Measurements from ENCODE around the gene DCAF6. TPM values are rescaled to one million over a fixed set of nuclear protein-coding genes. Genes with fewer than 3 reads are reported as not detected.

Gene DCAF6
- total RNA-seq, 1 donor from 2014 or later = 28.6 TPM

DNA sequence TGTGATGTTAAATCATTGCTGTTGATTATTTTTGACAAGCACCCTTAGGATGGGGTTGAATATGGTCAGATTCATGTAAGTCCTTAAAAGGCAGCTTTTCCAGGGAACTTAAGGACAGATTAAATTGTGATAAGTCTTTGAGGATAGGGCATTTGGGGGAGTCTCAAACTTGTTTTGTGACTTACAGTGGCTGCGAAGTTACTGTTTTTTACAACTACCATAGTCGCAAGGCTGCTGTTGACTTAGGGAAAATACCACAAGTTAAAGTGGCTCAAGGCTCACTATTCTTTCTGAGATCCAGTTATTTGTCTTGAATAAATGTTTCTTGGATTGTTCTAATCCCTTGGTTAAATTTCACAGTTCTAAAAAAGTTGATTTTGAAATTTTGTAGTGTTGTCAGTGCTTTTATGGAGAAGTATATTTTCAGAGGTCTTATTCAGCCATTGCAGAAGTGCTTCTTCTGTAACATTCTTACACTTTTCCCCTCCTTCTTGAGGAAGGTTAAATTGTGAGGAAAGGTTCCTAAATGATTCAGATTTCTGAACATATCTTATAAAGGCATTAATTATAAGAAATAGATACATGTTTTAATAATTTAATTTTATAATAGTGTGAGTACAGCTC is 47.4 kb downstream of the DCAF6 start:
- Mint-ChIP-seq H3K27ac (no peak overlapping the region), H3K4me1 (no peaks in the 10 kb centered on the region), H3K9me3 (no peaks in the 10 kb centered on the region), H3K36me3 (peaks cover 22% of the 10 kb centered on the region), H3K4me3 (no peak overlapping the region), H3K27me3 (ENCODE audit: insufficient read depth, low read depth) (no peaks in the 10 kb centered on the region)
- Histone ChIP-seq H3K9ac (no peak overlapping the region), H2AFZ (replicated peaks) (no peak overlapping the region), H3K27me3 (no peaks in the 10 kb centered on the region), H3K4me3 (no peak overlapping the region), H3K4me1 (no peaks in the 10 kb centered on the region), H3K4me2 (no peak overlapping the region), H4K20me1 (ENCODE audit: low read depth) (no peaks in the 10 kb centered on the region), H3F3A (ENCODE audit: low read depth) (no peaks in the 10 kb centered on the region), H3K27ac (no peak overlapping the region), H3K9me3 (ENCODE audit: low read depth) (no peaks in the 10 kb centered on the region), H3K79me2 (ENCODE audit: low read depth) (peaks cover 31% of the 10 kb centered on the region), H3K36me3 (no peaks in the 10 kb centered on the region)
- DNase-seq (ENCODE audit: low spot score) = no peak
- TF ChIP-seq EZH2phosphoT487 (IDR thresholded peaks at IDR 0.05) (no peak), EZH2 (IDR thresholded peaks at IDR 0.05) (no peak)
- TF ChIP-seq, protein P1, sequence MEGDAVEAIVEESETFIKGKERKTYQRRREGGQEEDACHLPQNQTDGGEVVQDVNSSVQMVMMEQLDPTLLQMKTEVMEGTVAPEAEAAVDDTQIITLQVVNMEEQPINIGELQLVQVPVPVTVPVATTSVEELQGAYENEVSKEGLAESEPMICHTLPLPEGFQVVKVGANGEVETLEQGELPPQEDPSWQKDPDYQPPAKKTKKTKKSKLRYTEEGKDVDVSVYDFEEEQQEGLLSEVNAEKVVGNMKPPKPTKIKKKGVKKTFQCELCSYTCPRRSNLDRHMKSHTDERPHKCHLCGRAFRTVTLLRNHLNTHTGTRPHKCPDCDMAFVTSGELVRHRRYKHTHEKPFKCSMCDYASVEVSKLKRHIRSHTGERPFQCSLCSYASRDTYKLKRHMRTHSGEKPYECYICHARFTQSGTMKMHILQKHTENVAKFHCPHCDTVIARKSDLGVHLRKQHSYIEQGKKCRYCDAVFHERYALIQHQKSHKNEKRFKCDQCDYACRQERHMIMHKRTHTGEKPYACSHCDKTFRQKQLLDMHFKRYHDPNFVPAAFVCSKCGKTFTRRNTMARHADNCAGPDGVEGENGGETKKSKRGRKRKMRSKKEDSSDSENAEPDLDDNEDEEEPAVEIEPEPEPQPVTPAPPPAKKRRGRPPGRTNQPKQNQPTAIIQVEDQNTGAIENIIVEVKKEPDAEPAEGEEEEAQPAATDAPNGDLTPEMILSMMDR (IDR thresholded peaks at IDR 0.05) = no peak

DNA sequence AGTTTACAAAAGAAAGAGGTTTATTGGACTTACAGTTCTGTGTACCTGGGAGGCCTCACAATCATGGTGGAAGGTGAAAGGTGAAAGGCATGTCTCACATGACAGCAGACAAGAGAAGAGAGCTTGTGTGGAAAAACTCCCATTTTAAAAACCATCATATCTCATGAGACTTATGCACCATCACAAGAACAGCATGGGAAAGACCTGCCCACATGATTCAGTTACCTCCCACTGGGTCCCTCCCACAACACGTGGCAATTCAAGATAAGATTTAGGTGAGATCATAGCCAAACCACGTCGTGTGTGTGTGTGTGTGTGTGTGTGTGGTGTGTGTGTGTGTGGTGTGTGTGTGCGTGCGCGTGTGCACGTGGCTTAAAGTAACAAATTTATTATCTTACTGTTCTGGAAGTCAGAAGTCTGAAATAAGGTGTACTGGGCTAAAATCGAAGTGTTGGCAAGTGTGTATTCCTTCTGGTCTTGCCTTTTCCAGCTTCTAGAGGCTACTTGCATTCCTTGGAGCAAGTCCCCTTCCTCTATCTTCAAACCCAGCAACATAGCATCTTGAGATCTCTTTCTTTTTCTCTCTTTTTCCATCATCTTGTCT is 48.5 kb downstream of the DCAF6 start:
- no peaks in the 10 kb centered on the region for H3K4me1 ChIP-seq
- no peak overlapping the region for H3K27ac ChIP-seq
- H3K9ac ChIP-seq = no peak overlapping the region
- no peak overlapping the region for H2AFZ ChIP-seq (replicated peaks)
- Mint-ChIP-seq H3K27ac (no peak overlapping the region), H3K36me3 (peaks cover 19% of the 10 kb centered on the region), H3K4me3 (no peak overlapping the region), H3K4me1 (no peaks in the 10 kb centered on the region), H3K27me3 (ENCODE audit: insufficient read depth, low read depth) (no peaks in the 10 kb centered on the region), H3K9me3 (no peaks in the 10 kb centered on the region)
- H3K4me3 ChIP-seq = no peak overlapping the region
- H3K9me3 ChIP-seq (ENCODE audit: low read depth) = no peaks in the 10 kb centered on the region
- DNase-seq (ENCODE audit: low spot score) = no peak
- H3K79me2 ChIP-seq (ENCODE audit: low read depth) = peaks cover 31% of the 10 kb centered on the region
- no peaks in the 10 kb centered on the region for H3K27me3 ChIP-seq
- H3K36me3 ChIP-seq = no peaks in the 10 kb centered on the region
- H3K4me2 ChIP-seq = no peak overlapping the region
- no peaks in the 10 kb centered on the region for H3F3A ChIP-seq (ENCODE audit: low read depth)
- no peaks in the 10 kb centered on the region for H4K20me1 ChIP-seq (ENCODE audit: low read depth)
- TF ChIP-seq, protein P1 (IDR thresholded peaks at IDR 0.05) = no peak
- TF ChIP-seq EZH2phosphoT487 (IDR thresholded peaks at IDR 0.05) = no peak
- no peak for TF ChIP-seq EZH2 (IDR thresholded peaks at IDR 0.05)

DNA sequence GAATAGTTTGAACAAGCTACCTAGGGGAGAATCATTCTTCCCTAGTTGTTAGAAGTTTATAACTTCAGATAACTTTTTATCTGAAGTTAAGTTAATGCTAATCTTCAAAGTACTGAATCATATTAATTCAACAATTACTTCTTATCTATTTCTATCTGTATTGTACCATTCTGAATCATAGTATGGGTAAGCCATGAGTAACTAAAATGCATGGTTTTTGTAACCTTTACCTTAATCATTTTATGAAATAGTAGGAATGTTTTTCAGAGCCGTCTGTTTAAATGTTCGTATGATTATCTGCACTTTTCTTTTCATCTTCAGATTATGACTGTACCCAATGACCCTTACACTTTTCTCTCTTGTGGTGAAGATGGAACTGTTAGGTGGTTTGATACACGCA is 50.7 kb downstream of the DCAF6 start:
- H4K20me1 ChIP-seq (ENCODE audit: low read depth) = no peaks in the 10 kb centered on the region
- no peaks in the 10 kb centered on the region for H3K27me3 ChIP-seq
- Mint-ChIP-seq H3K9me3 (no peaks in the 10 kb centered on the region), H3K27me3 (ENCODE audit: insufficient read depth, low read depth) (no peaks in the 10 kb centered on the region), H3K27ac (no peak overlapping the region), H3K4me1 (no peaks in the 10 kb centered on the region), H3K4me3 (no peak overlapping the region), H3K36me3 (peaks cover 13% of the 10 kb centered on the region)
- no peak overlapping the region for H2AFZ ChIP-seq (replicated peaks)
- H3K9ac ChIP-seq = no peak overlapping the region
- no peaks in the 10 kb centered on the region for H3K4me1 ChIP-seq
- no peaks in the 10 kb centered on the region for H3F3A ChIP-seq (ENCODE audit: low read depth)
- DNase-seq (ENCODE audit: low spot score) = no peak
- peaks cover 19% of the 10 kb centered on the region for H3K79me2 ChIP-seq (ENCODE audit: low read depth)
- no peak for TF ChIP-seq EZH2phosphoT487 (IDR thresholded peaks at IDR 0.05)
- no peak for TF ChIP-seq EZH2 (IDR thresholded peaks at IDR 0.05)
- TF ChIP-seq, protein P1 (IDR thresholded peaks at IDR 0.05) = no peak
- H3K4me2 ChIP-seq = no peak overlapping the region
- no peak overlapping the region for H3K4me3 ChIP-seq
- H3K36me3 ChIP-seq = no peaks in the 10 kb centered on the region
- H3K27ac ChIP-seq = no peak overlapping the region
- H3K9me3 ChIP-seq (ENCODE audit: low read depth) = no peaks in the 10 kb centered on the region
